Caco-2 (cell line): Measurements from ENCODE around the gene ECEL1. TPM values are rescaled to one million over a fixed set of nuclear protein-coding genes. Genes with fewer than 3 reads are reported as not detected.
"Not testable (repeated sequence)": the region's sequence is repeated elsewhere in the genome, so short reads cannot be mapped to it uniquely, and the experiment has no call there.

Experiments
- BruUV-seq: library from RNA; stranded (reverse); fragments of 400-500 nt; replicated peaks from 2 replicates; lab custom pipeline; 2021; lab: Mats Ljungman, UMichigan
- CTCF ChIA-PET: fragments of 300-600 bp; sonication (Branson Sonifier 250); formaldehyde crosslinking; loops from one replicate; lab custom pipeline; 2022; ENCODE audit warnings: antibody characterized with exemption; lab: Charles Lee
- POLR2A ChIA-PET: fragments of 300-600 bp; sonication (Branson Sonifier 250); formaldehyde crosslinking; loops from one replicate; lab custom pipeline; 2022; ENCODE audit warnings: antibody characterized with exemption; lab: Charles Lee
- DNase-seq, 2 experiments: peaks; one replicate each; pipeline versions ENCODE4 v3.0.0 to v3.0.0-alpha.2; 2020 to 2022
- H3K27me3 ChIP-seq: replicated peaks from 2 replicates; pipeline ENCODE4 v1.6.0; 2011; ENCODE audit warnings: low read length; ENCODE audit not compliant: control insufficient read depth, insufficient read depth
- H3K36me3 ChIP-seq: 2 replicates; pipeline ENCODE4 v1.5.1; 2011; ENCODE audit warnings: low read length; ENCODE audit not compliant: control insufficient read depth, insufficient read depth
- H3K4me1 ChIP-seq: fragments of 250-450 bp; sonication (Bioruptor Pico); 2 replicates; pipeline ENCODE4 v1.5.1; 2020; ENCODE audit warnings: mild to moderate bottlenecking
- H3K4me3 ChIP-seq: 2 replicates; pipeline ENCODE4 v1.5.1; 2011; ENCODE audit warnings: low read depth, mild to moderate bottlenecking, control low read depth, low read length
- H3K9me3 ChIP-seq: fragments of 250-450 bp; sonication (Bioruptor Pico); 2 replicates; pipeline ENCODE4 v1.5.1; 2020; ENCODE audit warnings: mild to moderate bottlenecking, moderate library complexity
- H3K27ac Mint-ChIP-seq: one replicate; pipeline ENCODE4 v1.8.0; 2022; ENCODE audit warnings: mixed read lengths; ENCODE audit not compliant: unreplicated experiment
- H3K27me3 Mint-ChIP-seq: one replicate; pipeline ENCODE4 v1.8.0; 2022; ENCODE audit warnings: mixed read lengths; ENCODE audit not compliant: insufficient read depth, unreplicated experiment
- H3K36me3 Mint-ChIP-seq: one replicate; pipeline ENCODE4 v1.8.0; 2022; ENCODE audit warnings: mild to moderate bottlenecking, mixed read lengths; ENCODE audit not compliant: insufficient read depth, unreplicated experiment
- H3K4me1 Mint-ChIP-seq: one replicate; pipeline ENCODE4 v1.8.0; 2022; ENCODE audit warnings: low read depth, mixed read lengths; ENCODE audit not compliant: unreplicated experiment
- H3K4me3 Mint-ChIP-seq: one replicate; pipeline ENCODE4 v1.8.0; 2022; ENCODE audit warnings: mild to moderate bottlenecking, moderate library complexity, mixed read lengths; ENCODE audit not compliant: unreplicated experiment
- H3K9me3 Mint-ChIP-seq: one replicate; pipeline ENCODE4 v1.8.0; 2022; ENCODE audit warnings: mixed read lengths; ENCODE audit not compliant: unreplicated experiment
- CTCF ChIP-seq, 2 experiments: fragments of 200-600 bp in 1 of 2; IDR thresholded peaks; 1 replicate in 1 of 2; 2 replicates in 1 of 2; pipeline versions ENCODE4 v1.5.1 to v1.8.0; 2011 to 2022; ENCODE audit warnings: antibody characterized with exemption in 1 of 2, control low read depth in 1 of 2, inconsistent platforms in 1 of 2, low read depth in 1 of 2, low read length in 1 of 2, mild to moderate bottlenecking in 1 of 2, moderate library complexity in 1 of 2; ENCODE audit not compliant: insufficient read depth in 1 of 2, severe bottlenecking in 1 of 2, unreplicated experiment in 1 of 2
- intact Hi-C: fragments of 100-400 bp; cut with micrococcal nuclease; formaldehyde crosslinking; loops from one replicate; pipeline ENCODE4 v1.10.0; 2022; ENCODE audit not compliant: unreplicated experiment
- total RNA-seq: library from RNA; stranded (reverse); gene quantifications from 2 replicates; pipeline ENCODE4 v1.2.3, GENCODE V29; 2022

The ECEL1 gene
- total RNA-seq, 1 experiment from 2014 or later = 6.4 TPM

- Mint-ChIP-seq H3K9me3 (no peaks in the 10 kb centered on the region), H3K27ac (peak within 1 kb of the TSS; percentile 6), H3K4me1 (no peaks in the 10 kb centered on the region), H3K36me3 (no peaks in the 10 kb centered on the region), H3K27me3 (no peaks in the 10 kb centered on the region), H3K4me3 (no peak within 1 kb of the TSS)
- Histone ChIP-seq H3K4me1 (peaks cover 11% of the 10 kb centered on the region), H3K9me3 (no peaks in the 10 kb centered on the region), H3K36me3 (no peaks in the 10 kb centered on the region), H3K27me3 (no peaks in the 10 kb centered on the region), H3K4me3 (peak within 1 kb of the TSS; percentile 10; the same call in 1 of the 2 replicates)
- no peak for TF ChIP-seq CTCF (IDR thresholded peaks at IDR 0.05; ENCODE audit: insufficient read depth in 1 of 2, low read depth in 1 of 2, low read length in 1 of 2, severe bottlenecking in 1 of 2, unreplicated experiment in 1 of 2)
- BruUV-seq = no TSS peak
- DNase-seq = peak; percentile 70 to 87
- ChIA-PET POLR2A (no interaction called here), CTCF (interaction anchor here (1.4 kb wide), 1 partner anchor 11 kb away, joined by 4 read pairs; no protein-coding TSS in a partner anchor)
- intact Hi-C loops = no loop called here
These were observed 32.0 kb downstream of the ECEL1 start, which contains the start of gene ALPI for GRCh38 chr2:232455426-232456255. ALPI (plus strand) TSS chr2:232456153; CDS start chr2:232456200, 47 bp downstream.

GRCh38 chr2:232454630-232455029, 33.0 kb downstream of the ECEL1 start:
- Histone ChIP-seq H3K4me1 (peaks cover 11% of the 10 kb centered on the region), H3K27me3 (no peaks in the 10 kb centered on the region), H3K36me3 (no peaks in the 10 kb centered on the region), H3K4me3 (no peak overlapping the region), H3K9me3 (no peaks in the 10 kb centered on the region)
- no peaks in the 10 kb centered on the region for H3K9me3 Mint-ChIP-seq
- no peaks in the 10 kb centered on the region for H3K27me3 Mint-ChIP-seq
- CTCF ChIA-PET = interaction anchor here (1.4 kb wide), 1 partner anchor 10 kb away, joined by 4 read pairs; no protein-coding TSS in a partner anchor
- no peak for DNase-seq
- H3K36me3 Mint-ChIP-seq = no peaks in the 10 kb centered on the region
- no peak overlapping the region for H3K4me3 Mint-ChIP-seq
- no TSS peak for BruUV-seq
- POLR2A ChIA-PET = no interaction called here
- intact Hi-C loops = no loop called here
- no peak overlapping the region for H3K27ac Mint-ChIP-seq
- no peaks in the 10 kb centered on the region for H3K4me1 Mint-ChIP-seq
- TF ChIP-seq CTCF (IDR thresholded peaks at IDR 0.05; ENCODE audit: insufficient read depth in 1 of 2, low read depth in 1 of 2, low read length in 1 of 2, severe bottlenecking in 1 of 2, unreplicated experiment in 1 of 2) = no peak

GRCh38 chr2:232451645-232452044, 36.0 kb downstream of the ECEL1 start:
- H3K9me3 Mint-ChIP-seq, DNase-seq, intact Hi-C loops, H3K36me3 ChIP-seq, H3K4me1 Mint-ChIP-seq, BruUV-seq, POLR2A ChIA-PET, CTCF ChIA-PET, H3K9me3 ChIP-seq, H3K27ac Mint-ChIP-seq, H3K4me3 Mint-ChIP-seq, H3K36me3 Mint-ChIP-seq, H3K27me3 Mint-ChIP-seq, H3K4me3 ChIP-seq, H3K27me3 ChIP-seq: not testable (repeated sequence)
- peaks cover 11% of the 10 kb centered on the region for H3K4me1 ChIP-seq
